Measurements from ENCODE around the gene NRP1.

The NRP1 gene

DNA sequence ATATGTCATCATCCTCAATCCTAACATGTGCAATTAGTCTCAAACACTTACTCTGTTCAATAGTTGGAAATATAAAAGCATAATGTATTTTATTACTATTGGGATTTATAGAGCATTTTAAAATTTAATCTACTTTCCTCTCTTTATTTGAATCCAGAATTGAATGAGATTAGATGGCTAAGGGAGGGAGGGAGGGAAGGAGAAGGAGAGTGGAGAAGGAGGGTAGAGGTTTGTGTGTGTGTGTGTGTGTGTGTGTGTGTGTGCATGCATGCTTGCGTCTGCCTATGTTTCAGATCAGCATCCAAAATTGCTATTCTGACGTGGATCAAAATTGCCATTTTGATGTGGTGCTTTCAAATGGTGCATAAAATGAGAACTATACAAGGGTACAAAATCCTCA is 90.8 kb downstream of the NRP1 start:
- H3K27me3 ChIP-seq (replicated peaks; ENCODE audit: control insufficient read depth, insufficient read depth, low read length), result no peaks in the 10 kb centered on the region
- H3K4me3 ChIP-seq (replicated peaks; ENCODE audit: low read depth, low read length), result no peak overlapping the region
- no peak for TF ChIP-seq CTCF (IDR thresholded peaks at IDR 0.05; ENCODE audit: insufficient read depth, low read length, poor library complexity, severe bottlenecking)
- no peak for DNase-seq (ENCODE audit: extremely low read depth, insufficient read length)
- H3K36me3 ChIP-seq (ENCODE audit: control insufficient read depth, insufficient read depth, low read length), result no peaks in the 10 kb centered on the region

DNA sequence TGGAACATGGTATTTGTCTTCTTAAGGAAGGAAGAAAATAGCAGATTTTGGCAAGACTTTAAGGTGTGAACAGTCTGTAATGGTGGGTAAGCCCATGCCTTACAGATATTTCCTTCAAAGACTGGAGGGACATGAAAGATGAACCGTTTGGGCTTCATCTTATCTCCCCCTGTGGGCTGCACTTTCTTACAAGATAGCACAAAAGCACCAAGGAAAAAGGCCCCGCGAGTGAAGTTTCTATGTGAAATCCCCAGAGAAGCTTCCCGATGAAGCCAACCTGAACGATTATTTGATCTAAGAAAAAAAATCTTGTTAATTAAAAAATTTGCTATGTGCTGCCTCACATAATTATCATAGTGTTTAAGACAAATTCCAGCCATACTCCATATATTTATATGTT is 91.5 kb downstream of the NRP1 start:
- TF ChIP-seq CTCF (IDR thresholded peaks at IDR 0.05; ENCODE audit: insufficient read depth, low read length, poor library complexity, severe bottlenecking), result no peak
- Histone ChIP-seq H3K4me3 (replicated peaks; ENCODE audit: low read depth, low read length) (no peak overlapping the region), H3K27me3 (replicated peaks; ENCODE audit: control insufficient read depth, insufficient read depth, low read length) (no peaks in the 10 kb centered on the region), H3K36me3 (ENCODE audit: control insufficient read depth, insufficient read depth, low read length) (no peaks in the 10 kb centered on the region)
- DNase-seq (ENCODE audit: extremely low read depth, insufficient read length), result no peak

- Histone ChIP-seq H3K36me3 (ENCODE audit: control insufficient read depth, insufficient read depth, low read length) (no peaks in the 10 kb centered on the region), H3K4me3 (replicated peaks; ENCODE audit: low read depth, low read length) (no peak overlapping the region), H3K27me3 (replicated peaks; ENCODE audit: control insufficient read depth, insufficient read depth, low read length) (no peaks in the 10 kb centered on the region)
- no peak for TF ChIP-seq CTCF (IDR thresholded peaks at IDR 0.05; ENCODE audit: insufficient read depth, low read length, poor library complexity, severe bottlenecking)
- DNase-seq (ENCODE audit: extremely low read depth, insufficient read length), result no peak
Measured at GRCh38 chr10:33241351-33241750, 93.1 kb downstream of the NRP1 start.

DNA sequence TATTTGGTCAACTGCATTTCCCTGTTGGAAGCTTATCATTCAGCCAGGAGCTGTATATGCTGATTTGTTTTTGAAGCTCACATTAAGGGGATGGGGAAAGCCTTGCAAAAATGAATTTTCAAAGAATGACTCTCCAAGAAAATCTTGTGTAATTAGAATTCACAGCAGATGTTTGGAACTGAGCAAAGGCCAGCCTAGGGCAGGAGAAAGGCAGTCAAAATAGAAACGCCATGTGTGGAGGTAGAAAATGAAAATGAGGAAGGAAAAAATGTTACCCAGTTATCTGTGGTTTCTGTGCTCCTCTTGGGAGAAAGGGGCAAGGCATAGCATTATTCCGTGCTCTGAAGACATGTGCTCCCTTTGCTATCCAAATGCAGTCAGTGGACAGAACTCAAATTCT is 93.5 kb downstream of the NRP1 start:
- DNase-seq (ENCODE audit: extremely low read depth, insufficient read length), result no peak
- no peak for TF ChIP-seq CTCF (IDR thresholded peaks at IDR 0.05; ENCODE audit: insufficient read depth, low read length, poor library complexity, severe bottlenecking)
- Histone ChIP-seq H3K4me3 (replicated peaks; ENCODE audit: low read depth, low read length) (no peak overlapping the region), H3K36me3 (ENCODE audit: control insufficient read depth, insufficient read depth, low read length) (no peaks in the 10 kb centered on the region), H3K27me3 (replicated peaks; ENCODE audit: control insufficient read depth, insufficient read depth, low read length) (no peaks in the 10 kb centered on the region)

- DNase-seq (ENCODE audit: extremely low read depth, insufficient read length), result no peak
- no peak overlapping the region for H3K4me3 ChIP-seq (replicated peaks; ENCODE audit: low read depth, low read length)
- H3K27me3 ChIP-seq (replicated peaks; ENCODE audit: control insufficient read depth, insufficient read depth, low read length), result no peaks in the 10 kb centered on the region
- H3K36me3 ChIP-seq (ENCODE audit: control insufficient read depth, insufficient read depth, low read length), result no peaks in the 10 kb centered on the region
- TF ChIP-seq CTCF (IDR thresholded peaks at IDR 0.05; ENCODE audit: insufficient read depth, low read length, poor library complexity, severe bottlenecking), result no peak
Measured at GRCh38 chr10:33240258-33240657, 94.2 kb downstream of the NRP1 start.

DNA sequence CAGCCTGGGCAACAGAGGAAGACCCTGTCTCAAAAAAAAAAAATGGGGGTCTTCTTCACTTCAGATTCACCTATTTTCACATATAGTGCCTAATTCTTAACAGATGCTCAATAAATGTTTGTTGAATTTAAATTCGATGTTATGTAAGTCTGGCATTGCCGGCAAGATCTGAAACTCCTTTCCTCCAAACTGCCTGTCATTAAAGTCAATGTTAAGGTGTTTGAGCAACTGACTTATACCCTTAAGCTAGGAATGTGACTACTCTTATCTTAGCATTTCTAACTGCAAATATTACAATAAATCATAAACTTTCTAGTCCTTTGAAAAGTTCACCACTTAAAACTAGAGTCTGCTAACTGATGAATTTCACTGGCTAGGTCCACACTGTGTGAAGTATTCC is 95.2 kb downstream of the NRP1 start:
- Histone ChIP-seq H3K36me3 (ENCODE audit: control insufficient read depth, insufficient read depth, low read length) (no peaks in the 10 kb centered on the region), H3K4me3 (replicated peaks; ENCODE audit: low read depth, low read length) (no peak overlapping the region), H3K27me3 (replicated peaks; ENCODE audit: control insufficient read depth, insufficient read depth, low read length) (no peaks in the 10 kb centered on the region)
- TF ChIP-seq CTCF (IDR thresholded peaks at IDR 0.05; ENCODE audit: insufficient read depth, low read length, poor library complexity, severe bottlenecking), result no peak
- no peak for DNase-seq (ENCODE audit: extremely low read depth, insufficient read length)

All from GM06990 (cell line).